Fibroblast of upper back skin (primary cell): Measurements from ENCODE around the gene IWS1.
"Not testable (repeated sequence)": the region's sequence is repeated elsewhere in the genome, so short reads cannot be mapped to it uniquely, and the experiment has no call there.

Experiments used
- DNase-seq: peaks from one replicate; pipeline ENCODE4 v3.0.0-alpha.2; 2013

Gene IWS1

GRCh38 chr2:127560201-127560930, 34.1 kb upstream of the IWS1 start:
- no peak for DNase-seq

GRCh38 chr2:127559454-127559853, 33.2 kb upstream of the IWS1 start:
- no peak for DNase-seq

GRCh38 chr2:127558911-127559310, 32.6 kb upstream of the IWS1 start:
- DNase-seq: no peak

- DNase-seq: no peak
Observed at GRCh38 chr2:127552846-127553245, 26.6 kb upstream of the IWS1 start.

GRCh38 chr2:127552336-127552735, 26.0 kb upstream of the IWS1 start:
- no peak for DNase-seq

GRCh38 chr2:127551221-127551930, 25.1 kb upstream of the IWS1 start:
- DNase-seq: no peak

- DNase-seq: no peak
Observed at GRCh38 chr2:127546797-127547196, 20.5 kb upstream of the IWS1 start.

GRCh38 chr2:127545796-127546195, 19.5 kb upstream of the IWS1 start:
- DNase-seq: no peak

- no peak for DNase-seq
Observed at GRCh38 chr2:127545189-127545588, 18.9 kb upstream of the IWS1 start.

GRCh38 chr2:127543013-127543501, 16.8 kb upstream of the IWS1 start:
- DNase-seq: not testable (repeated sequence)

- DNase-seq: no peak
Observed at GRCh38 chr2:127542231-127542630, 15.9 kb upstream of the IWS1 start.

- DNase-seq: no peak
Observed at GRCh38 chr2:127541809-127542208, 15.5 kb upstream of the IWS1 start.

GRCh38 chr2:127537644-127538043, 11.4 kb upstream of the IWS1 start:
- no peak for DNase-seq

- no peak for DNase-seq
Observed at GRCh38 chr2:127536707-127537541, 10.6 kb upstream of the IWS1 start.

GRCh38 chr2:127535918-127536317, 9.6 kb upstream of the IWS1 start:
- no peak for DNase-seq

- DNase-seq: no peak
Observed at GRCh38 chr2:127535422-127535901, 9.2 kb upstream of the IWS1 start, which contains the start of gene MYO7B. MYO7B (plus strand) TSS chr2:127535683; CDS start chr2:127559723, 24,040 bp downstream.

GRCh38 chr2:127532296-127532695, 6.0 kb upstream of the IWS1 start:
- no peak for DNase-seq

GRCh38 chr2:127531221-127531648, 4.9 kb upstream of the IWS1 start:
- no peak for DNase-seq

GRCh38 chr2:127530245-127531140, 4.2 kb upstream of the IWS1 start:
- DNase-seq: no peak

- not testable (repeated sequence) for DNase-seq
Observed at GRCh38 chr2:127529416-127529815, 3.1 kb upstream of the IWS1 start.

- no peak for DNase-seq
Observed at GRCh38 chr2:127528487-127528886, 2.2 kb upstream of the IWS1 start.
